GM21423 (cell line): ENCODE data around the gene NRGN.

Experiments
- ATAC-seq: cut with Tn5 transposase; IDR thresholded peaks from one replicate; pipeline ENCODE4 v1.9.1; 2021; ENCODE audit warnings: mild to moderate bottlenecking, moderate library complexity; ENCODE audit not compliant: unreplicated experiment

Gene NRGN

DNA sequence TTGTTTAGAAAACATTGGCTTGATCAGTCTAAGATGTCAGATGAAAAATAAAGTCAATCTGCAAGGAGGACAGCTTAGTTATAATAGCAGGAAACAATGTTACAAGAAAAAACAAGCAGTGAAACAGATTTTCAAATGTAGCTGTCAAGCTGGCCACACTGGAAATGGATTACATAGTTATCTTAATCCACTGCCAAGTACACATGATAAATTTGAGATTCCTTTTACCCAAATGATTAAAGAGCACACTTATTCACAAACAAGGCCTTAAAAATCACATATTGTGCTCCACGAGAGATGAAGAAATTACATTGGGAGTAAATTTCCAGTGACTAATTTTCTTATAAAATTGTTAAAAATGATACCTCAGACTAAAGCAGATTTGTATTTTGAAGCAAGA, 39.8 kb downstream of the NRGN start:
- no peak for ATAC-seq

DNA sequence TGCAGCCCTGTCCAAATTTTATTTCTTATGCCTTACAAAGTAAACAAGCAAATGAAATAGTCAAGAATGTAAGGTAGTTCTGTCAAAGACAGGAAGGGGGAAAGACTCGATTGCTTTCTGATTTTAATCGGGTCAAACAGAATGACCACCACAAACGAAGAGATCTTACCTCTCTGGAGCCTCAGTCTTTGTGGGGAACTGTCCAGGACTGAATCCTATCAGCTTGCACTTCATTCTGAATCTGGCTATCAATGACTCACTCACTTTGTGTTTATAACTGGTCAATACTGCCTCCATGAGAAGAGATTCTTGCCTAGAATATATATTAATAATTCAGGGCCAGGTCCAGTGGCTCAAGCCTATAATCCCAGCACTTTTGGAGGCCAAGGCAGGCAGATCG, 43.3 kb downstream of the NRGN start:
- ATAC-seq, result no peak

DNA sequence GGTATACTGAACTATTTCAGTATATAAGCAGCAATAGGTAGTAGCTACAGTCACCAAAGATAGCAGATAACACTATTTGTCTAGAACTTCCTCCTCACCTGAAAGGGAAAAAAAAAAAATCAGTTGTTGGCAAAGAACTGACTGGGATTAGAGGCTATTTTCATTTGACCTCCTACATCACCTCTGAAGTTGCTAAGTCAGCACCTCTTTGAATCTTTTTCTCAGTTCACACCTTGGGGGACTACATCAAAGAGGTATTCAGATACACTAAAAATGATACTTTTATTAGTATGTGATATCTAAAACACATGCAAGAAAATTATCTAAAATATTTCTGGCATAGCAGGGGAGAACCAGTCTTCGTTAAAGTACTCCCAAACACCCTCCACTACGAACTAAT, 44.3 kb downstream of the NRGN start:
- no peak for ATAC-seq

DNA sequence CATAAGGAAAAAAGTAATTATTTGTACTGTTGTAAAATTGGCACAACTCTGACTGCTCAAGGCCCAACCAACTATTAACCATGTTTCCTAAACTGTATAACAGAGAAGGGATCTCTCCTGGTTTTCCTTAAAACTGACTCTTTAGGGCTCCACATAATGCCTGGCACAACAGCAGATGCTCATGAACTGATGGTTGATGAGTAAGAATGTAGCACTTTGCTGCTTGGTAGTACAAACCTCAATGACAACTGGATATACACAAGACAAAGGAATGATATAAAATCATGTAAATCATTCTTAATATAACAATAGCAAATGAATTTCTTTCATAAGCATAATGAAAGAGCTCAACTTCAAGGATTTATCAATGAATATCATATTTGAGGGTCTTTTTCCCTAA, 48.8 kb downstream of the NRGN start:
- no peak for ATAC-seq

DNA sequence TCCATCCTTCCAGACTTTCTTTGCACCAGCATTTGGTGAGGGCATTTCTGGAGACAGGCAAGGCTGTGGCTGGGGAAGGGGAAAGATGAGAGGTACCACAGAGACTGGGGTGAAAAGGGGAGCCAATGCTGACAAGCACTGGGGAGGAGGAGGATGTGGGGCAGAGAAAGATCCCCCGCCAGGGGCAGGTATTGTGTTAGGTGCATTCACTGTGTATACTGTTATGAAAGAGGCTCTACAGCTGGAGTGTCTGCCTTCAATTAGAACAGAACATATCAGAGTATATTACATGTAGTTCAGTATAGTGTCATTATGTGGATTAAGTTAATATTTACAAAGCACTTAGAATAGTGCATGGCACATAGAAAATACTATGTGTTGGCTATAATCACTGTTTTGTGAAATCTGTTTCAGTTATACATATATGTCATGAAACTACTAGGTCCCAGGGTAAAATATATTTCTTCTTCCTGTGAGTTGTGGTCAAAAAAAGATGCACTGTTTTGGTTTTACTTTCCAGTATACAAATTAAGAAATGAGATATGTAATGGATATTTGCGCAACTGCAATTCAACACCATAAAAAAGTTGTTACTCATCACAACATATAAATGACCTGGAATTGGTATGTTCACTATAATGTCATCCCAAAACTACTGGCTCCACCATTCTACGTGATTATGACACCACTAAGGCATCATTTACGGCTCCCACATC, 52.0 kb downstream of the NRGN start:
- peak; percentile 73 for ATAC-seq

DNA sequence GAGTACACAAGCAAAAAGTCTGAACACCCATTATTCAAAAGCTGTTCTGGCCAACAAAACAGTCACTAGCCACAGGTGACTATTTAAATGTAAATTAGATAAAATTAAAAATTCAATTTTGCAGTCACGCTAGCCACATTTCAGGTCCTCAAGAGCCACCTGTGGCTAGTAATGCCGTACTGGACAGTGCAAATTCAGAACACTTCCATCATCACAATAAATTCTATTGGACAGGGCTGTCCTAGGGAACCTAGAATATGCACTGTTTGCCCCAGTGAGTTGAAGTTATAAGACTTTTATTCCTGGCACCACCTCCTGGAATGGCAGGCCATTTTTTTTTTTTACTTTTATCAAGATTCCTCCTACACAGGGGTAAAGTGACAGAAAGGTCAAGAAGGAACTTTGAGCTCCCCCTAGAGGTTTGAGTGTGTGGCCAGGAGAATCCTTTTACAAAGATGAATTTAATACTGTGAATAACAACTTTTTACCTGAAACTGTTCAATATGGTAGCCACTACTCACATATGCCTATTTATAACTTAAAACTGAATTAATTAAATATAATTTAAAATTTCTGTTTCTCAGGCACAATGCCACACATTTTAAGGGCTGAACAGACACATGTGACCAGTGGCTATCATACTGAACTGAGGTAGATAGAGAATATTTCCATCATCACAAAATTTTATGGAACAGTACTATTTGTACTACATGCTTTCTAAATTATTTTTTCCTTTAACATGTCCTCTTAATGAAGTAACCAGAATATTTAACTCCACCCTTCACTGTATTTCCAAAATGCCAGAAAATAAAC, 53.9 kb downstream of the NRGN start:
- peak; percentile 57 for ATAC-seq

DNA sequence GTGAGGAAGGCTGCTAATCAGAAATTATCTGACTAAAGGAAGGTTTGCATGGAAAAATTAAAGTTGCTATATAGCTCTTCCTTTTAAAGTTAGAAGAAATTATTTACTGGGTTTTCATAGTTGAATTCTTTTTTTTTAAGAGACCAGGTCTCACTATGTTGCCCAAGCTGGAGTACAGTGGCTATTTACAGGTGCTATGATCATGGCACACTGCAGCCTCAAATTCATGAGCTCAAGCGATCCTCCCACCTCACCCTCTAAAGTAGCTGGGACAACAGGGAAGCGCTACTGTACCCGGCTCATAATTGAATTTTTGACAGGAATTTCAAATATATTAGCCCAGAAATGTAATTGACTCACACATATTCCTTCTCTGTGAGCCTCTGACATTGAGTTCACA, 56.6 kb downstream of the NRGN start:
- no peak for ATAC-seq
